GM19099 (cell line): ENCODE data around the gene STX12.

Source experiments
- POLR2A ChIP-seq: IDR thresholded peaks from 3 replicates; pipeline ENCODE4 v1.6.1; 2011; ENCODE audit warnings: low read depth; ENCODE audit not compliant: insufficient read length; ENCODE audit errors: extremely low read depth

Gene STX12

GRCh38 chr1:27872802-27873551 lies 100.0 kb downstream of the STX12 start:
- TF ChIP-seq POLR2A = peak; percentile 33

GRCh38 chr1:27873671-27874384 lies 100.8 kb downstream of the STX12 start:
- TF ChIP-seq POLR2A = no peak
